Upper lobe of left lung (tissue), 6 donors: Measurements from ENCODE around the gene POLR2I. TPM values are rescaled to one million over a fixed set of nuclear protein-coding genes. Genes with fewer than 3 reads are reported as not detected.
A peak's percentile ranks its signal among the peaks of the same experiment; 100 is the strongest.
"Not testable (repeated sequence)": the region's sequence is repeated elsewhere in the genome, so short reads cannot be mapped to it uniquely, and the experiment has no call there.

ENCODE experiments used
- ATAC-seq, 2 donors: fragments of 200-7000 bp; cut with Tn5 transposase; one replicate each; pipeline ENCODE4 v1.9.1; 2022; ENCODE audit warnings: mild to moderate bottlenecking in 2 of 2, moderate library complexity in 2 of 2; ENCODE audit not compliant: low FRiP score in 2 of 2
- DNase-seq, 2 donors: peaks; one replicate each; pipeline ENCODE4 v3.0.0-alpha.2; 2019 to 2020
- H3K27ac ChIP-seq, 4 donors: fragments of 200-600 bp; sonication (generic); one replicate each; pipeline ENCODE4 v1.5.1; 2016 to 2019
- H3K27me3 ChIP-seq, 4 donors: fragments of 200-600 bp; sonication (generic); one replicate each; pipeline ENCODE4 v1.5.1; 2017 to 2019
- H3K36me3 ChIP-seq, 4 donors: fragments of 200-600 bp; sonication (generic); one replicate each; pipeline ENCODE4 v1.5.1; 2016 to 2019
- H3K4me1 ChIP-seq, 4 donors: fragments of 200-600 bp; sonication (generic); one replicate each; pipeline ENCODE4 v1.5.1; 2018 to 2019
- H3K4me3 ChIP-seq, 4 donors: fragments of 200-600 bp; sonication (generic); one replicate each; pipeline ENCODE4 v1.5.1; 2017 to 2019; ENCODE audit warnings: mild to moderate bottlenecking in 2 of 4, moderate library complexity in 1 of 4
- H3K9me3 ChIP-seq, 4 donors: fragments of 200-600 bp; sonication (generic); one replicate each; pipeline ENCODE4 v1.5.1; 2018 to 2019
- EP300 ChIP-seq, 4 donors: sonication (generic); formaldehyde crosslinking; IDR thresholded peaks; one replicate each; pipeline ENCODE4 v1.5.1; 2017; ENCODE audit warnings: antibody characterized with exemption in 4 of 4, control low read depth in 2 of 4
- POLR2A ChIP-seq, 4 donors: fragments of 450-650 bp; IDR thresholded peaks; one replicate each; pipeline ENCODE4 v1.5.1; 2016 to 2017; ENCODE audit warnings: antibody characterized with exemption in 4 of 4, mild to moderate bottlenecking in 2 of 4
- POLR2AphosphoS5 ChIP-seq, 2 donors: sonication (generic); formaldehyde crosslinking; IDR thresholded peaks; one replicate each; pipeline ENCODE4 v1.5.1; 2017; ENCODE audit warnings: antibody characterized with exemption in 2 of 2
- WGBS, 2 donors: methylation state at CpG; one replicate each; pipeline ENCODE4 v1.1.5; 2017 to 2018; 5-methylcytosine and 5-hydroxymethylcytosine counted together
- total RNA-seq, 6 donors: library from RNA; depleted of rRNA in 4 of 6; stranded (reverse); fragments of >200 nt in 4 of 6; gene quantifications; one replicate each; pipeline versions ENCODE4 v1.1.0 to v1.2.1, GENCODE V29; 2016 to 2021
- TF ChIP-seq, protein P1 (sequence below), 6 experiments: fragments of 450-650 bp in 4 of 6; fragments of 200-600 bp in 2 of 6; sonication (generic) in 2 of 6; IDR thresholded peaks; one replicate each; pipeline ENCODE4 v1.5.1; 2016 to 2019; ENCODE audit warnings: antibody characterized with exemption in 6 of 6
- donor health status: DM: no; HTN: no; CAD: no; lungs with moderate emphysema.
- donor health status: DM: no; HTN: yes; CAD: no; lungs with severe emphysema.

The POLR2I gene
- total RNA-seq, 6 donors from 2014 or later = 36.2 to 81.7 (median 53.7) TPM

DNA sequence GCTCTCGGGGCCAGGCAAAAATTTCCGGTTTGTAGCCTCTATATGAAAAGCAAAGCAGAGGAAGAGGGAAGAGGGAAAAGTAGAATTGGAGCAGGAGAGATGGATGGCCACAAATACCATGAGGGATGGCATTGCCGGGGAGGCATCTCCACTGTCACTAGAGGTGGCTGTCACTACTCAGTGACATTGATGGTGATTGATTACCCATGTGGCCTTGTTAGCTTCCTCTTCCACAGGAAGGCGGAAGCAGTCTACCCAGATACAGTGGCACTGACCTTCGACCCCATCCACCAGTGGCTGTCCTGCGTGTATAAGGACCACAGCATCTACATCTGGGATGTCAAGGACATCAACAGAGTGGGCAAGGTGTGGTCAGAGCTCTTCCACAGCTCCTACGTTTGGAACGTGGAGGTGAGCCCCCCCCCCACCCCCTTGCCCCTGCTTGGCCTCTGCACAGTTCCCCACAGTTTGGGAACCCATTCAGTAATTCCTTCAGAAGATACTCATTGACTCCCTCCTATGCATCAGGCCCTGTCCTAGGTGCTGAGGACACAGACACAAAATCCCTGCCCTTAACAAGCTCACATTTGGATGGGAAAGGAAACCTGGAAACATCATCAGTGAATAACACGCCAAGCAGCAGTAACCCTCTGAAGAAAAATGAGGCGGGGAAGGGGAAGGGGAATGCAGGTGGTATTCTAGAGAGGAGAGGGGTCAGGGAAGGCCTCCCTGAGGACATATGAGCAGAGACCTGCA lies 41.4 kb downstream of the POLR2I start:
- Histone ChIP-seq H3K4me1 (no peaks in the 10 kb centered on the region), H3K9me3 (no peaks in the 10 kb centered on the region), H3K4me3 (no peak overlapping the region), H3K27ac (no peak overlapping the region), H3K27me3 (no peaks in the 10 kb centered on the region), H3K36me3 (no peaks in the 10 kb centered on the region)
- DNase-seq (no peak), ATAC-seq (no peak)
- WGBS, 2 donors = 82 to 92% methylated on average over 9 to 10 of the region's 10 CpGs
- TF ChIP-seq EP300 (IDR thresholded peaks at IDR 0.05) (no peak), POLR2A (IDR thresholded peaks at IDR 0.05) (no peak), POLR2AphosphoS5 (IDR thresholded peaks at IDR 0.05) (no peak)
- TF ChIP-seq, protein P1, sequence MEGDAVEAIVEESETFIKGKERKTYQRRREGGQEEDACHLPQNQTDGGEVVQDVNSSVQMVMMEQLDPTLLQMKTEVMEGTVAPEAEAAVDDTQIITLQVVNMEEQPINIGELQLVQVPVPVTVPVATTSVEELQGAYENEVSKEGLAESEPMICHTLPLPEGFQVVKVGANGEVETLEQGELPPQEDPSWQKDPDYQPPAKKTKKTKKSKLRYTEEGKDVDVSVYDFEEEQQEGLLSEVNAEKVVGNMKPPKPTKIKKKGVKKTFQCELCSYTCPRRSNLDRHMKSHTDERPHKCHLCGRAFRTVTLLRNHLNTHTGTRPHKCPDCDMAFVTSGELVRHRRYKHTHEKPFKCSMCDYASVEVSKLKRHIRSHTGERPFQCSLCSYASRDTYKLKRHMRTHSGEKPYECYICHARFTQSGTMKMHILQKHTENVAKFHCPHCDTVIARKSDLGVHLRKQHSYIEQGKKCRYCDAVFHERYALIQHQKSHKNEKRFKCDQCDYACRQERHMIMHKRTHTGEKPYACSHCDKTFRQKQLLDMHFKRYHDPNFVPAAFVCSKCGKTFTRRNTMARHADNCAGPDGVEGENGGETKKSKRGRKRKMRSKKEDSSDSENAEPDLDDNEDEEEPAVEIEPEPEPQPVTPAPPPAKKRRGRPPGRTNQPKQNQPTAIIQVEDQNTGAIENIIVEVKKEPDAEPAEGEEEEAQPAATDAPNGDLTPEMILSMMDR (IDR thresholded peaks at IDR 0.05) = no peak

DNA sequence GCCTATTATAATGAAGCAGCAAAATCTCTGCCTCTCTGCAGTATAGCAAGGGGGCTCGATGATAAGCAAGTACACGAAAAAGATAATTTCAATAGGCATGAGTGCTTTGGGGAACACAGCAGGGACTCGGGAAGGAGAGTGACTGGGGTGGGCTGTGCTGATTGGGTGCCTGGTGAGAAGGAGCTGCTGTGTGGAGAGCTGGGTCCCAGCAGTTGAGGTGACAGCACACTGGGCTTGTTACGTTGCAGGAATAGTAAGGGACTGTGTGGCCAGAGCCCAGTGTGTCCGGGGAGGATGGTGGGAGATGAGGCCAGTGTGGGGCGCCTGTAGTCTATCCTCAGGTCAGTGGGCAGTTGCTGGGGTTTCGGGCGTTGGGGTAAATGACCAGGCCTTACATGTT lies 42.6 kb downstream of the POLR2I start:
- Histone ChIP-seq H3K4me1 (no peaks in the 10 kb centered on the region), H3K4me3 (no peak overlapping the region), H3K27ac (no peak overlapping the region), H3K9me3 (no peaks in the 10 kb centered on the region), H3K36me3 (no peaks in the 10 kb centered on the region), H3K27me3 (no peaks in the 10 kb centered on the region)
- no peak for TF ChIP-seq EP300 (IDR thresholded peaks at IDR 0.05)
- TF ChIP-seq POLR2A (IDR thresholded peaks at IDR 0.05) = no peak
- TF ChIP-seq, protein P1 (IDR thresholded peaks at IDR 0.05) = no peak
- no peak for TF ChIP-seq POLR2AphosphoS5 (IDR thresholded peaks at IDR 0.05)
- DNase-seq (no peak), ATAC-seq (peak in 1 of 2 donors; percentile 30)
- 91 to 97% methylated on average over 8 of the region's 8 CpGs for WGBS, 2 donors

DNA sequence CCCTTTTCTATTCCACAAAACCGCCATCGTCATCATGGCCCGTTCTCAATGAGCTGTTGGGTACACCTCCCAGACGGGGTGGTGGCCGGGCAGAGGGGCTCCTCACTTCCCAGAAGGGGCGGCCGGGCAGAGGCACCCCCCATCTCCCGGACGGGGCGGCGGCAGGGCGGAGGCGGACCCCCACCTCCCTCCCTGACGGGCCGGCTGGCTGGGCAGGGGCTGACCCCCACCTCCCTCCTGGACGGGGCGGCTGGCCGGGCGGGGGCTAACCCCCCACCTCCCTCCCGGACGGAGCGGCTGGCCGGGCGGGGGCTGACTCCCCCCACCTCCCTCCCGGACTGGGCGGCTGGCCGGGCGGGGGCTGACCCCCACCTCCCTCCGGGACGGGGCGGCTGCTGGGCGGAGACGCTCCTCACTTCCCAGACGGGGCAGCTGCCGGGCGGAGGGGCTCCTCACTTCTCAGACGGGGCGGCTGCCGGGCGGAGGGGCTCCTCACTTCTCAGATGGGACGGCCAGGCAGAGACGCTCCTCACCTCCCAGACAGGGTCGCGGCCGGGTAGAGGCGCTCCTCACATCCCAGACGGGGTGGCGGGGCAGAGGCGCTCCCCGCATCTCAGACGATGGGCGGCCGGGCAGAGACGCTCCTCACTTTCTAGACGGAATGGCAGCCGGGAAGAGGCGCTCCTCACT lies 45.7 kb downstream of the POLR2I start:
- H3K9me3 ChIP-seq, H3K36me3 ChIP-seq, H3K4me3 ChIP-seq, H3K27me3 ChIP-seq, ATAC-seq, H3K4me1 ChIP-seq, H3K27ac ChIP-seq: not testable (repeated sequence)
- WGBS, 2 donors = 97 to 100% methylated on average over 15 to 16 of the region's 57 CpGs
- peak in 1 of 2 donors; percentile 68 for DNase-seq

DNA sequence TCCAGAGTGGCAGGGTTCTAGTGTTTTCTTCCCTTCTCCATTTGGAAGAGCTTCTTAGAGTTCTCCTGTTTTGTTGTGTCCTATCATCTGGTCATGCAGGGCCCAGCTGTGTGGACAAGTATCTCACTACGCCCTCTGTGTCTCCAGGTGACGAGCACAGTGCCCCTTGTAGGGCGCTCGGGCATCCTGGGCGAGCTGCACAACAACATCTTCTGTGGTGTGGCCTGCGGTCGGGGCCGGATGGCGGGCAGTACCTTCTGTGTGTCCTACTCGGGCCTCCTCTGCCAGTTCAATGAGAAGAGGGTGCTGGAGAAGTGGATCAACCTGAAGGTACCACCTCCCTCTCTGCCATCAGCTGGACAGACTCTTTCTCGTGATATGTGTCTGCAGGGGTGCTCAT lies 47.0 kb downstream of the POLR2I start:
- no peak for ATAC-seq
- H3K27ac ChIP-seq = no peak overlapping the region
- TF ChIP-seq EP300 (IDR thresholded peaks at IDR 0.05) (no peak), POLR2AphosphoS5 (IDR thresholded peaks at IDR 0.05) (no peak), POLR2A (IDR thresholded peaks at IDR 0.05) (no peak)
- TF ChIP-seq, protein P1 (IDR thresholded peaks at IDR 0.05) = no peak
- peak in 1 of 2 donors; percentile 62 for DNase-seq
- H3K36me3 ChIP-seq = no peaks in the 10 kb centered on the region
- no peak overlapping the region for H3K4me3 ChIP-seq
- no peaks in the 10 kb centered on the region for H3K9me3 ChIP-seq
- no peaks in the 10 kb centered on the region for H3K4me1 ChIP-seq
- no peaks in the 10 kb centered on the region for H3K27me3 ChIP-seq
- 96 to 97% methylated on average over 4 to 11 of the region's 11 CpGs for WGBS, 2 donors

DNA sequence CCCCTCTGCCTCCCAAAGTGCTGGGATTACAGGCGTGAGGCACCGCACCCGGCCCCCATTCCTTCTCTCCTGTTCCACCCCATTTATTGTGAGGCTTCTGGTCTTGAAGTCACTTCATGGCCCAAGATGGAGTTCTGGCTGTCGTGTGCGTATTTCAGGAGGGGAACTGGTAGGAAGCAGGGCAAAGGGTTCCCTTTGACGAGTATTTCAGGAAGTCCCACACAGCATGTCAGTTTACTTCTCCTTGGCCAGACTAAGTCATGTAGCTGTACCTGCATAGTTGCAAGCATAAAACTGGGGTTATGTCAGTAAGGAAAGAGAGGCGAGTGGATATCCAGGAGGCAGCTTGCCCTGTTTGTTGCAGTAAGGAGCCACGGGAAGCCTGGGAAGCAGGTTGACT lies 49.8 kb downstream of the POLR2I start:
- Histone ChIP-seq H3K4me3 (no peak overlapping the region), H3K9me3 (no peaks in the 10 kb centered on the region), H3K4me1 (no peaks in the 10 kb centered on the region), H3K36me3 (no peaks in the 10 kb centered on the region), H3K27ac (no peak overlapping the region), H3K27me3 (no peaks in the 10 kb centered on the region)
- TF ChIP-seq POLR2AphosphoS5 (IDR thresholded peaks at IDR 0.05) = no peak
- TF ChIP-seq, protein P1 (IDR thresholded peaks at IDR 0.05) = no peak
- no peak for TF ChIP-seq POLR2A (IDR thresholded peaks at IDR 0.05)
- no peak for TF ChIP-seq EP300 (IDR thresholded peaks at IDR 0.05)
- 88 to 96% methylated on average over 8 of the region's 8 CpGs for WGBS, 2 donors
- peak in 1 of 2 donors; percentile 28 for ATAC-seq
- DNase-seq = no peak

Other genes with a start within 250 kb of the POLR2I start
- gene APLP1, start 246.3 kb downstream of the POLR2I start, total RNA-seq = 10 to 100 TPM in 1 of 6 donors, 1 to 10 TPM in 4, not detected in 1; 1.5 to 22.8 (median 5.2) TPM
- 10 to 100 TPM in 5 of 6 donors, 1 to 10 TPM in 1; 8.8 to 65.0 (median 23.6) TPM for gene NFKBID, start 214.3 kb downstream of the POLR2I start, total RNA-seq
- gene HCST, start 212.3 kb downstream of the POLR2I start, total RNA-seq = 10 to 100 TPM in 5 of 6 donors, not detected in 1; 10.2 to 40.8 (median 19.9) TPM
- gene TYROBP, start 206.6 kb downstream of the POLR2I start, total RNA-seq = 100 to 1,000 TPM; 131 to 532 (median 345) TPM
- gene LRFN3, start 178.5 kb downstream of the POLR2I start, total RNA-seq = 10 to 100 TPM in 4 of 6 donors, 1 to 10 TPM in 2; 6.3 to 17.2 (median 11.8) TPM
- 10 to 100 TPM; 13.6 to 41.2 (median 28.9) TPM for gene SDHAF1, start 119.7 kb downstream of the POLR2I start, total RNA-seq
- gene SYNE4, start 106.1 kb downstream of the POLR2I start, total RNA-seq = 10 to 100 TPM in 5 of 6 donors, 1 to 10 TPM in 1; 9.5 to 21.0 (median 10.9) TPM
- gene ALKBH6, start 100.7 kb downstream of the POLR2I start, total RNA-seq = 10 to 100 TPM; 22.3 to 95.3 (median 32.6) TPM
- 10 to 100 TPM in 1 of 6 donors, 1 to 10 TPM in 5; 3.0 to 13.0 (median 6.4) TPM for gene CLIP3, start 82.0 kb downstream of the POLR2I start, total RNA-seq
- 10 to 100 TPM in 1 of 6 donors, 1 to 10 TPM in 5; 2.4 to 10.5 (median 7.8) TPM for gene THAP8, start 60.6 kb downstream of the POLR2I start, total RNA-seq
- 1 to 10 TPM in 5 of 6 donors, under 1 TPM in 1; 1.00 to 7.6 (median 2.4) TPM for gene WDR62, start 60.0 kb downstream of the POLR2I start, total RNA-seq
- gene OVOL3, start 3.7 kb downstream of the POLR2I start, total RNA-seq = not detected
- gene TBCB, start 593 bp upstream of the POLR2I start, total RNA-seq = 100 to 1,000 TPM in 4 of 6 donors, 10 to 100 TPM in 2; 31.4 to 151 (median 109) TPM
- gene CAPNS1, start 25.2 kb upstream of the POLR2I start, total RNA-seq = 100 to 1,000 TPM; 144 to 746 (median 340) TPM
- 10 to 100 TPM in 5 of 6 donors, not detected in 1; 12.4 to 95.1 (median 24.0) TPM for gene COX7A1, start 37.6 kb upstream of the POLR2I start, total RNA-seq
- gene ZNF565, start 99.8 kb upstream of the POLR2I start, total RNA-seq = 10 to 100 TPM in 1 of 6 donors, 1 to 10 TPM in 5; 3.5 to 14.7 (median 5.1) TPM
- gene ZNF146, start 100.2 kb upstream of the POLR2I start, total RNA-seq = 10 to 100 TPM; 25.3 to 68.5 (median 43.2) TPM